AG04449 (cell line): ENCODE results near the gene LRMDA.

Experiments
- CTCF ChIA-PET: fragments of 350-600 bp; formaldehyde crosslinking; extraction: SDS; loops from one replicate; lab custom pipeline; 2021; ENCODE audit warnings: antibody characterized with exemption; lab: Yijun Ruan, JAX
- POLR2A ChIA-PET: fragments of 400-600, 350-600 bp; formaldehyde crosslinking; extraction: SDS; loops from one replicate; lab custom pipeline; 2020; ENCODE audit warnings: antibody characterized with exemption, inconsistent platforms; lab: Yijun Ruan, JAX
- DNase-seq: peaks from one replicate; pipeline ENCODE4 v3.0.0-alpha.2; 2010; ENCODE audit warnings: low read depth, low spot score
- H3K4me3 ChIP-seq: 2 replicates; pipeline ENCODE4 v1.5.1; 2011; ENCODE audit warnings: low read depth, mild to moderate bottlenecking, control low read depth, low read length
- TF ChIP-seq, protein P1 (sequence below): IDR thresholded peaks from one replicate; pipeline ENCODE4 v1.5.1; 2011; ENCODE audit warnings: mild to moderate bottlenecking, moderate library complexity, low read length, control low read depth, inconsistent platforms; ENCODE audit not compliant: insufficient read depth; ENCODE audit errors: missing control alignments

Gene LRMDA

GRCh38 chr10:76191336-76191735, 759.9 kb downstream of the LRMDA start:
- TF ChIP-seq, protein P1, sequence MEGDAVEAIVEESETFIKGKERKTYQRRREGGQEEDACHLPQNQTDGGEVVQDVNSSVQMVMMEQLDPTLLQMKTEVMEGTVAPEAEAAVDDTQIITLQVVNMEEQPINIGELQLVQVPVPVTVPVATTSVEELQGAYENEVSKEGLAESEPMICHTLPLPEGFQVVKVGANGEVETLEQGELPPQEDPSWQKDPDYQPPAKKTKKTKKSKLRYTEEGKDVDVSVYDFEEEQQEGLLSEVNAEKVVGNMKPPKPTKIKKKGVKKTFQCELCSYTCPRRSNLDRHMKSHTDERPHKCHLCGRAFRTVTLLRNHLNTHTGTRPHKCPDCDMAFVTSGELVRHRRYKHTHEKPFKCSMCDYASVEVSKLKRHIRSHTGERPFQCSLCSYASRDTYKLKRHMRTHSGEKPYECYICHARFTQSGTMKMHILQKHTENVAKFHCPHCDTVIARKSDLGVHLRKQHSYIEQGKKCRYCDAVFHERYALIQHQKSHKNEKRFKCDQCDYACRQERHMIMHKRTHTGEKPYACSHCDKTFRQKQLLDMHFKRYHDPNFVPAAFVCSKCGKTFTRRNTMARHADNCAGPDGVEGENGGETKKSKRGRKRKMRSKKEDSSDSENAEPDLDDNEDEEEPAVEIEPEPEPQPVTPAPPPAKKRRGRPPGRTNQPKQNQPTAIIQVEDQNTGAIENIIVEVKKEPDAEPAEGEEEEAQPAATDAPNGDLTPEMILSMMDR, result no peak
- ChIA-PET POLR2A (no interaction called here), CTCF (no interaction called here)
- H3K4me3 ChIP-seq, result no peak overlapping the region
- DNase-seq, result no peak

DNA sequence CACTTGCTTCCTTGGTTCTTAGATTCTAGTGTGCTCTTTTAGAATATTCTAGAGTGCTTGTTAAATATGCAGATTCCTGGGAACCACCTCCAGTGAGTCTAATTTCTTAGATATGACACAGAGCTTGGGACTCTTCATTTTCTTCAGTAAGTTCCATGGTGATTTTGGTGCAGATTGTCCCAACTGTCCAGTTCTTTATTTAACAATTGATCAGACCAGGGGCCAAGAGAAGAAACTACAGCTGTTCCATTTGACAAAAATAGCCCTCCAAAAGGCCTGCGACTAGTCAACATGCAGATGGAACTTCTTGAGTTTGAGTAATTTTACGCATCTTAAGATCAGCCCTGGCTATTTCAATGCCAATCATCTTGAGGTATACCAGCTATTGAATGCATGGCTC, 760.7 kb downstream of the LRMDA start:
- no peak for DNase-seq
- TF ChIP-seq, protein P1, result no peak
- ChIA-PET CTCF (interaction anchor here (1.1 kb wide), 1 partner anchor 19 kb away, joined by 3 read pairs; no protein-coding TSS in a partner anchor), POLR2A (no interaction called here)
- no peak overlapping the region for H3K4me3 ChIP-seq

- DNase-seq, result no peak
- TF ChIP-seq, protein P1, result no peak
- no peak overlapping the region for H3K4me3 ChIP-seq
- ChIA-PET CTCF (interaction anchor here (1.1 kb wide), 1 partner anchor 19 kb away, joined by 3 read pairs; no protein-coding TSS in a partner anchor), POLR2A (no interaction called here)
Measured at GRCh38 chr10:76192694-76193320, 761.4 kb downstream of the LRMDA start.

DNA sequence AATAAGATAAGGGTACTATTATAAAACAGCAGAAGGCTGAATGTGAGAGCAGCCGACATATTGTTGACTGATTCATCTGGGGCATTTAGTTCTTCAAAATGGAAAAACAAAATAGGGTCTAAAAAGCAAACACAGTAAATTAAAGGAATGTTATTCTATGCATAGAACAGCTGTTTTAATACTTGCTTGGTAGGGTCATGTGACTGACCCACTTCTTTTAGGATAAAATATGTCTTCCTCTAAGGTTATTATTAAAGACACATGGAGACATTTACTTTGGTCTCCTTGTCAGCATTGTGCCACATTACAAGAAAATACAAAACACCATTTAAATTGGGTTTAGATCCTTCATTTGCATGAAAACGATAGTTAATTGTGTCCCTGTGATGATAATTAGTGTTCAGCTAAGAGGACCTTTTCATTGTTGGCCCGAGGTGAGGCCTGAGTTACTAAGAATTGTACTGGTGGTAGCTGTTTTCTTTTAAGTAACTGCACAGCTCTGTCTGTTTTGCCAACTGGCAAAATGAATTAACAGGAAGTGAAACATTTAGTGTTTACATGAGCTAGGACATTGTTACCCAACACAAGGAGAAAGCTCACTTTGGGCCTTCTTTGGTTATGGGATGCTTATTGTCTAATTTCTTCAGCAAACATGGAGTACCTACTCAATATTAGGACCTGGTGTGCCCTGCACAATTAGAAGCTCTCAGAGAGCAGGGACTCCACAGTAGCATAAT, 764.4 kb downstream of the LRMDA start:
- POLR2A ChIA-PET, result no interaction called here
- no peak overlapping the region for H3K4me3 ChIP-seq
- DNase-seq, result no peak
- TF ChIP-seq, protein P1, result no peak
- CTCF ChIA-PET, result no interaction called here

DNA sequence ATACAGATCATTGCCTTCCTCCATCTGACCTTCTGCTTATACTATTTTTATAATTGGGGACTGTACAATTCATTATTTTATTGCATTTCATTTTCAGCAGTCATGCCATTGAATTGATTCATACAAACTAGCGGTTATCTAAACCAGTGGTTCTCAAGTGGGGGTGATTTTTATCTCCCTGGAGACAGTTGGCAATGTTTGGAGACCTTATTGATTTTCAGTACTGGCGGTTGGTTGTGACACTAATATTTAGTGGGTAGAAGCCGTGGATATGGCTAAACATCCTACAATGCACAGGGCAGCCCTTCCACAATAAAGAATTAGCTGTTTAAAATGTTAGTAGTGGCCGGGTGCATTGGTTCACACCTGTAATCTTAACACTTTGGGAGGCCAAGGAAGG, 765.9 kb downstream of the LRMDA start:
- no peak overlapping the region for H3K4me3 ChIP-seq
- no peak for DNase-seq
- POLR2A ChIA-PET, result no interaction called here
- CTCF ChIA-PET, result no interaction called here
- TF ChIP-seq, protein P1, result no peak

DNA sequence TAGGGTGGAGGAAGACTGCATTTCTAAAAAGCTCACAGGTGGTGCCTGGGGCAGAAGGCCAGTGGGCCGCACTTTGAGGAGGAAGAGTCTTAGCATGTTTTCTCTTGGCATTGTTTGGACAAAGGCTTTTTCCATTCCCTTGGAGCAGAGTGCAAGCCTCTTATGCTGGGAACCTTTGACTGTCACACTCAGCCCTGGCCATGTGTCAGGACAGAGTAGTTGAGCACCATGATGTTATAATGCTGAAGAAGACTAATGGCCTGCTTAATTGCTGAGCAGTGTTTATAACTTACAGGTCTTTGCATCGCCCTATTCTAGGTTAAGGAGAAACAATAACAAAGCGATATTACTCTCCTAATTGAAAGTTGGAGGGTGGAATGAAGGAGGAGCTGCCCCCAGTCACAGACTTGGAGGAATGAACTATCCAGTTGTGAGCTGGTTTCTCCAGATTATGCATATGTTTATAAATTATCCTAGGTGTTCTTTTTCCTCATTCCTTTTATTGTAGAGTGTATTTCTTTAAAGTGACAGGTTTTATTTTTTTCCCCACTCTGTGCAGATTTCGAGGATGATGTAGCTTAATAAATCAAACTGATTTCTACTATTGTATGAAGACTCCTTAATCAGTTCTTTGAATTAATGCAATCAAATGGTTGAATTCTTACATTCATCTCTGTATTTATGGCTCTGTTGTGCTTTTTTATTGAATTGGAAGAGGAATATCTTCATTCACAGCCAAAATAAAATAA, 767.0 kb downstream of the LRMDA start:
- TF ChIP-seq, protein P1, result no peak
- ChIA-PET CTCF (no interaction called here), POLR2A (no interaction called here)
- DNase-seq, result no peak
- H3K4me3 ChIP-seq, result no peak overlapping the region
